Measurements from ENCODE around the gene ABHD14A. TPM values are rescaled to one million over a fixed set of nuclear protein-coding genes. Genes with fewer than 3 reads are reported as not detected.
A peak's percentile ranks its signal among the peaks of the same experiment; 100 is the strongest.

ABHD14A gene
- total RNA-seq, 1 experiment from 2014 or later = 3.7 TPM

DNA sequence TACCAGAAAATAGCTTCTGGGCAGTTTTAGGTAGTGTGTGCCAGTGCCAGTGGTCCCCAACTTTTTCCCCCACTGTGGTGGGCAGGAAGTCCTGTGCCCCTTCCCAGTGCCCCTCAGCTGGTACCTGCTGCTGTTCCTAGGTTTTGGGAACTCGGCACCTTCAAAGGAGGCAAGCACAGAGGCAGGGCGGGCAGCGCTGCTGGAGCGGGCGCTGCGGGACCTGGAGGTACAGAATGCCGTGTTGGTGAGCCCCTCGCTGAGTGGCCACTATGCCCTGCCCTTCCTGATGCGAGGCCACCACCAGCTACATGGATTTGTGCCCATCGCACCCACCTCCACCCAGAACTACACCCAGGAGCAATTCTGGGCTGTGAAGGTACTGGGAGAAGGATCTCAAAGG lies 5.4 kb downstream of the ABHD14A start:
- no peak for DNase-seq (ENCODE audit: low spot score)
- CTCF ChIA-PET = no interaction called here
- Histone ChIP-seq H3K36me3 (ENCODE audit: insufficient read depth, low read length, poor library complexity, severe bottlenecking) (no peaks in the 10 kb centered on the region), H3K9me3 (ENCODE audit: low read depth, low read length, poor library complexity, severe bottlenecking) (no peaks in the 10 kb centered on the region), H3K4me1 (ENCODE audit: insufficient read depth, low read length, poor library complexity, severe bottlenecking) (peaks cover 6% of the 10 kb centered on the region), H3K27me3 (replicated peaks; ENCODE audit: insufficient read depth, low read depth, low read length, poor library complexity) (no peaks in the 10 kb centered on the region), H3K4me3 (ENCODE audit: low read depth, low read length, poor library complexity, severe bottlenecking) (no peak overlapping the region), H3K27ac (ENCODE audit: low read depth, low read length, poor library complexity, severe bottlenecking) (no peak overlapping the region)
- BruUV-seq (replicated peaks) = no TSS peak
- TF ChIP-seq EZH2 (IDR thresholded peaks at IDR 0.05; ENCODE audit: borderline replicate concordance, low read depth, low read length, poor library complexity, severe bottlenecking) = no peak
- TF ChIP-seq, protein P1, sequence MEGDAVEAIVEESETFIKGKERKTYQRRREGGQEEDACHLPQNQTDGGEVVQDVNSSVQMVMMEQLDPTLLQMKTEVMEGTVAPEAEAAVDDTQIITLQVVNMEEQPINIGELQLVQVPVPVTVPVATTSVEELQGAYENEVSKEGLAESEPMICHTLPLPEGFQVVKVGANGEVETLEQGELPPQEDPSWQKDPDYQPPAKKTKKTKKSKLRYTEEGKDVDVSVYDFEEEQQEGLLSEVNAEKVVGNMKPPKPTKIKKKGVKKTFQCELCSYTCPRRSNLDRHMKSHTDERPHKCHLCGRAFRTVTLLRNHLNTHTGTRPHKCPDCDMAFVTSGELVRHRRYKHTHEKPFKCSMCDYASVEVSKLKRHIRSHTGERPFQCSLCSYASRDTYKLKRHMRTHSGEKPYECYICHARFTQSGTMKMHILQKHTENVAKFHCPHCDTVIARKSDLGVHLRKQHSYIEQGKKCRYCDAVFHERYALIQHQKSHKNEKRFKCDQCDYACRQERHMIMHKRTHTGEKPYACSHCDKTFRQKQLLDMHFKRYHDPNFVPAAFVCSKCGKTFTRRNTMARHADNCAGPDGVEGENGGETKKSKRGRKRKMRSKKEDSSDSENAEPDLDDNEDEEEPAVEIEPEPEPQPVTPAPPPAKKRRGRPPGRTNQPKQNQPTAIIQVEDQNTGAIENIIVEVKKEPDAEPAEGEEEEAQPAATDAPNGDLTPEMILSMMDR (conservative IDR thresholded peaks at IDR 0.05; ENCODE audit: low read depth, low read length) = no peak
- POLR2A ChIA-PET (ENCODE audit: low non-redundant PET) = no interaction called here
- intact Hi-C loops (cut with micrococcal nuclease; ENCODE audit: unreplicated experiment) = no loop called here

DNA sequence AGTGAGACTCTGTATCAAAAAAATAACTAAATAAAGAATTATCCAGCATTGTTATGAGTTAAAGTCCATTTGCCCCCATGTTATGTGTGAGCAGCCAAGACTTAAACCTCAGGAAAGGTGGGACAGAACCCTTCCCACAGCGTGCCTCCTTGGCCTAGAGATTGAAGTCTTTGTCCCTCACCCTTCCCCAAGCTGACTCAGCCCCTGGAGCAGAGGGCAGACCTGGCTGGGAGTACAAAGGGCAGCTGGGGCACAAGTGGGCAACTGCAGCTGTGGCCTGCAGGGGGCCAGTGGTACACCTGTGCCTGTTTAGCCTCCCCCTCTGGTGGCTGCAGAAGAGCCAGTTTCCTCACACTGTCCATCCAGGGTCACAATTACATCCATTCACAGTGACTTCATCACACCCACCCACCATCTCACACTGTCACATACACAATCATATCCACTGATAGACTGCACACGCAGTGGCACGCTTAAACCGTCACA lies 7.5 kb downstream of the ABHD14A start:
- no TSS peak for BruUV-seq (replicated peaks)
- intact Hi-C loops (cut with micrococcal nuclease; ENCODE audit: unreplicated experiment) = no loop called here
- H3K27ac ChIP-seq (ENCODE audit: low read depth, low read length, poor library complexity, severe bottlenecking) = no peak overlapping the region
- ChIA-PET CTCF (interaction anchor here (1.0 kb wide), 1 partner anchor 41 kb away, joined by 3 read pairs; the partner anchor contains the start of gene RRP9), POLR2A (ENCODE audit: low non-redundant PET) (no interaction called here)
- H3K9me3 ChIP-seq (ENCODE audit: low read depth, low read length, poor library complexity, severe bottlenecking) = no peaks in the 10 kb centered on the region
- no peaks in the 10 kb centered on the region for H3K36me3 ChIP-seq (ENCODE audit: insufficient read depth, low read length, poor library complexity, severe bottlenecking)
- TF ChIP-seq EZH2 (IDR thresholded peaks at IDR 0.05; ENCODE audit: borderline replicate concordance, low read depth, low read length, poor library complexity, severe bottlenecking) = no peak
- TF ChIP-seq, protein P1 (conservative IDR thresholded peaks at IDR 0.05; ENCODE audit: low read depth, low read length) = 0 out of 2 replicates have a peak, but pooled peaks have one; percentile 20
- no peak for DNase-seq (ENCODE audit: low spot score)
- no peaks in the 10 kb centered on the region for H3K27me3 ChIP-seq (replicated peaks; ENCODE audit: insufficient read depth, low read depth, low read length, poor library complexity)
- peak overlapping the region; percentile 47 for H3K4me3 ChIP-seq (ENCODE audit: low read depth, low read length, poor library complexity, severe bottlenecking)
- peaks cover 6% of the 10 kb centered on the region for H3K4me1 ChIP-seq (ENCODE audit: insufficient read depth, low read length, poor library complexity, severe bottlenecking)

DNA sequence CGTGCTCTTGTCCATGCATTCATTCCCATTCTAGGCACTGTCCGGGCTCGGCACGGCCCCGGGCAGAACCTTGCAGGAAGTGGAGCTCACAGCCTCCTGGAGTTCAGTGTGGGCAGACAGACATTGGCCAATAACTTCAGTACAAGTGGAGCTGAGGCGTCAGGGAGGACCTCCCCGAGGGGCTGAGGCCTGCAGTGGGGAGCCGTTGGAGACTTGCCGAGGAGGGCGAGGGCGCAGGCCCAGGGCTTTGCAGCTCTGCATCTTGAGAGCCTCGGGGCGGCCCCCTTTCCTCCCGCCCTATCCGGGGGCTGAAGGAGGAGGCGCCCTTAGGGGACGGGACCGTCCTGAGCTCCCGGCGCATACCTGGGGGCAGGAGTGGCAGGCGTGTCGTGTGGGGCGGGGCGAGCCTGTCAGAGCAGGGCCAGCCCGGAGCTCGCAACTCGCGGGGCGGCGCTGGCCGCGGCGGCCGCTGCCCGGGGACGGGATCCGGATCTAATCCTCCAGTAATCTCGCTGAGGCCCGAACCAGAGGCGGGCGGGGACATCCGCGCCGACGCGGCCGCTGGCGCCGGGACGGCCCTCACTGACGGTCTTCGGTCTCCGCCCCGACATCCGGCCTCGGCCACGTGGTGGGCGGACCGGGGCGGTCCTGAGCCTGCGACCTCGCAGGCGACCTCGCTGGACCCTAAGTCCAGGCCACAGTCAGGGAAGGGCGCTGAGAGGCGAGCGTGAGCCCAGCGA lies 8.1 kb downstream of the ABHD14A start, which contains the start of gene ACY1:
TSS of gene ACY1 (plus strand) at position 698 of the 740 bp plus-strand sequence. CDS start 530 bp downstream, outside the sequence.
- no TSS peak for BruUV-seq (replicated peaks)

More for the DNA sequence above, 8.1 kb downstream of the ABHD14A start, which contains the start of gene ACY1:
- POLR2A ChIA-PET (ENCODE audit: low non-redundant PET) = no interaction called here
- Histone ChIP-seq H3K36me3 (ENCODE audit: insufficient read depth, low read length, poor library complexity, severe bottlenecking) (no peaks in the 10 kb centered on the region), H3K27me3 (replicated peaks; ENCODE audit: insufficient read depth, low read depth, low read length, poor library complexity) (no peaks in the 10 kb centered on the region), H3K27ac (ENCODE audit: low read depth, low read length, poor library complexity, severe bottlenecking) (peak within 1 kb of the TSS; percentile 67), H3K9me3 (ENCODE audit: low read depth, low read length, poor library complexity, severe bottlenecking) (no peaks in the 10 kb centered on the region), H3K4me1 (ENCODE audit: insufficient read depth, low read length, poor library complexity, severe bottlenecking) (peaks cover 6% of the 10 kb centered on the region), H3K4me3 (ENCODE audit: low read depth, low read length, poor library complexity, severe bottlenecking) (peak within 1 kb of the TSS; percentile 47)
- TF ChIP-seq, protein P1 (conservative IDR thresholded peaks at IDR 0.05; ENCODE audit: low read depth, low read length) = no peak
- TF ChIP-seq EZH2 (IDR thresholded peaks at IDR 0.05; ENCODE audit: borderline replicate concordance, low read depth, low read length, poor library complexity, severe bottlenecking) = no peak
- intact Hi-C loops (cut with micrococcal nuclease; ENCODE audit: unreplicated experiment) = no loop called here
- CTCF ChIA-PET = interaction anchor here (1.0 kb wide), 1 partner anchor 42 kb away, joined by 3 read pairs; the partner anchor contains the start of gene RRP9
- peak; percentile 35 for DNase-seq (ENCODE audit: low spot score)
